Heart right ventricle (tissue), 16 donors: ENCODE data around the gene CHRM5. TPM values are rescaled to one million over a fixed set of nuclear protein-coding genes. Genes with fewer than 3 reads are reported as not detected.
"Not testable (repeated sequence)": the region's sequence is repeated elsewhere in the genome, so short reads cannot be mapped to it uniquely, and the experiment has no call there.

Source experiments
- ATAC-seq, 8 donors: fragments of 200-7000 bp; cut with Tn5 transposase; one replicate each; pipeline ENCODE4 v1.9.1; 2020; ENCODE audit warnings: mild to moderate bottlenecking in 8 of 8, moderate library complexity in 8 of 8, moderate number of reproducible peaks in 1 of 8
- DNase-seq, 2 donors: peaks; one replicate each; pipeline ENCODE4 v3.0.0-alpha.2; 2020
- H3K27ac ChIP-seq, 10 donors: fragments of 200-600 bp; sonication (generic) in 2 of 10; one replicate each; pipeline versions ENCODE4 v1.5.0 to v1.8.0; 2020 to 2022; ENCODE audit warnings: mild to moderate bottlenecking in 3 of 10
- H3K27me3 ChIP-seq, 7 donors: fragments of 200-600 bp; one replicate each; pipeline ENCODE4 v1.8.0; 2021 to 2022; ENCODE audit warnings: mild to moderate bottlenecking in 2 of 7
- H3K36me3 ChIP-seq, 9 donors: fragments of 200-600 bp; sonication (generic) in 1 of 9; one replicate each; pipeline versions ENCODE4 v1.5.0 to v1.8.0; 2020 to 2022; ENCODE audit warnings: mild to moderate bottlenecking in 2 of 9
- H3K4me1 ChIP-seq, 9 donors: fragments of 200-600 bp; sonication (generic) in 1 of 9; one replicate each; pipeline versions ENCODE4 v1.5.0 to v1.8.0; 2020 to 2022; ENCODE audit warnings: mild to moderate bottlenecking in 4 of 9
- H3K4me3 ChIP-seq, 10 donors: fragments of 200-600 bp; sonication (generic) in 2 of 10; one replicate each; pipeline versions ENCODE4 v1.5.0 to v1.8.0; 2020 to 2022; ENCODE audit warnings: mild to moderate bottlenecking in 7 of 10, moderate library complexity in 2 of 10
- H3K9me3 ChIP-seq, 11 donors: fragments of 200-600 bp in 10 of 11; sonication (generic) in 2 of 11; one replicate each; pipeline versions ENCODE4 v1.5.0 to v1.8.0; 2013 to 2022; ENCODE audit warnings: mild to moderate bottlenecking in 2 of 11, control low read depth in 1 of 11, moderate library complexity in 1 of 11
- CTCF ChIP-seq, 9 donors: fragments of 200-600 bp; sonication (generic) in 2 of 9; IDR thresholded peaks; one replicate each; pipeline versions ENCODE4 v1.5.0 to v1.8.0; 2021 to 2022; ENCODE audit warnings: antibody characterized with exemption in 9 of 9, mild to moderate bottlenecking in 5 of 9, moderate library complexity in 1 of 9
- WGBS, 2 donors: extraction: QIAGEN DNeasy Blood & Tissue Kit; methylation state at CpG; one replicate each; pipeline ENCODE4 v1.1.7; 2013; ENCODE audit warnings: inconsistent platforms in 1 of 2; 5-methylcytosine and 5-hydroxymethylcytosine counted together
- intact Hi-C, 10 donors: fragments of 100-400 bp; cut with DNase I; formaldehyde crosslinking; loops; one replicate each; pipeline versions ENCODE4 v1.11.1 to v1.14.2; 2022
- polyA plus RNA-seq, 2 donors: library from polyadenylated mRNA; stranded (reverse); fragments of 200-250 nt; gene quantifications; one replicate each; pipeline ENCODE4 v1.2.3, GENCODE V29; 2013
- total RNA-seq, 10 donors: library from RNA; stranded (reverse); fragmentation: NEBNext Ultra II Directional in 3 of 10; extraction: Animal tissue kit (Norgen Biotek cat#: 25700) in 3 of 10; gene quantifications; one replicate each; pipeline versions ENCODE4 v1.2.1 to v1.2.4, GENCODE V29; 2021 to 2023
- donor health status: Arrhythmogenic right ventricular cardiomyopathy.
- donor health status: ischemic (EF 13 %, LVEDD 7.1; RV severe dilation, severe dysfunction).
- donor health status: healthy with polysubstance abuse.
- donor health status: DM: no; HTN: yes; CAD: no.
- donor health status: DM: no; HTN: no; CAD: no.
- donor health status: ischemic (EF 25% LVEDD 6.9; RV normal size, moderate dysfunction).
- donor health status: ischemic (EF 25% LVEDD 5.7; RV mildly dilated, moderate dysfunction).
- donor health status: healthy.
- donor health status: DM: yes; HTN: yes; CAD: no.
- donor health status: Ischemic cardiomyopathy.
- donor health status: ischemic (EF 35%, LVEDD 5.7; RV mildly dilated, moderate dysfunction).
- donor health status: nonischemic (EF 11% LVEDD 7.7; RV severe dilation, severe dysfunction).
- donor health status: DM: yes; HTN: yes; CAD: no.
- donor health status: PGD.
- donor health status: ischemic (EF 29% LVEDD 5.4; RV normal size, mild dysfunction).
- donor health status: nonischemic (EF 23%, LVEDD 6.1; RV moderate dilation, normal function).

CHRM5 gene
- total and polyA plus RNA-seq, 12 donors, result not detected

- TF ChIP-seq CTCF (IDR thresholded peaks at IDR 0.05), result no peak
- 67% methylated on average over 3 of the region's 3 CpGs for WGBS, 2 donors
- Histone ChIP-seq H3K27ac (no peak overlapping the region), H3K9me3 (no peaks in the 10 kb centered on the region), H3K27me3 (no peaks in the 10 kb centered on the region), H3K36me3 (no peaks in the 10 kb centered on the region), H3K4me3 (no peak overlapping the region), H3K4me1 (peaks cover 0 to 6% (median 0%) of the 10 kb centered on the region in 9 donors)
- no peak for DNase-seq
- intact Hi-C loops, result no loop called here
- no peak for ATAC-seq
Observed at GRCh38 chr15:33985751-33986150, 17.5 kb downstream of the CHRM5 start.

GRCh38 chr15:33987444-33987843 is 19.1 kb downstream of the CHRM5 start:
- no peaks in the 10 kb centered on the region for H3K36me3 ChIP-seq
- H3K4me3 ChIP-seq, result no peak overlapping the region
- H3K9me3 ChIP-seq, result no peaks in the 10 kb centered on the region
- H3K27me3 ChIP-seq, result no peaks in the 10 kb centered on the region
- H3K27ac ChIP-seq, result no peak overlapping the region
- intact Hi-C loops, result no loop called here
- TF ChIP-seq CTCF (IDR thresholded peaks at IDR 0.05), result no peak
- H3K4me1 ChIP-seq, result peaks cover 0 to 6% (median 0%) of the 10 kb centered on the region in 9 donors
- no peak for ATAC-seq
- DNase-seq, result no peak
- 97 to 98% methylated on average over 3 of the region's 3 CpGs for WGBS, 2 donors

- no peak for TF ChIP-seq CTCF (IDR thresholded peaks at IDR 0.05)
- no peak overlapping the region for H3K4me3 ChIP-seq
- DNase-seq (no peak), ATAC-seq (no peak)
- H3K27ac ChIP-seq, result no peak overlapping the region
- H3K36me3 ChIP-seq, result no peaks in the 10 kb centered on the region
- intact Hi-C loops, result no loop called here
- peaks cover 0 to 6% (median 0%) of the 10 kb centered on the region in 9 donors for H3K4me1 ChIP-seq
- H3K27me3 ChIP-seq, result no peaks in the 10 kb centered on the region
- H3K9me3 ChIP-seq, result no peaks in the 10 kb centered on the region
- WGBS, 2 donors, result 92 to 93% methylated on average over 4 of the region's 4 CpGs
Observed at GRCh38 chr15:33988384-33988783, 20.1 kb downstream of the CHRM5 start.

GRCh38 chr15:33994005-33994615 is 25.8 kb downstream of the CHRM5 start:
- DNase-seq (no peak), ATAC-seq (no peak)
- Histone ChIP-seq H3K9me3 (no peaks in the 10 kb centered on the region), H3K4me3 (no peak overlapping the region), H3K36me3 (no peaks in the 10 kb centered on the region), H3K4me1 (peaks cover 0 to 4% (median 0%) of the 10 kb centered on the region in 9 donors), H3K27ac (no peak overlapping the region), H3K27me3 (no peaks in the 10 kb centered on the region)
- WGBS, 2 donors, result 82 to 89% methylated on average over 9 of the region's 9 CpGs
- TF ChIP-seq CTCF (IDR thresholded peaks at IDR 0.05), result peak in 4 of 9 donors; percentile 15 to 33 (median 26)
- intact Hi-C loops, result no loop called here

- WGBS, 2 donors, result 95 to 98% methylated on average over 10 of the region's 10 CpGs
- intact Hi-C loops, H3K36me3 ChIP-seq, H3K9me3 ChIP-seq, DNase-seq, ATAC-seq, H3K27me3 ChIP-seq, H3K4me3 ChIP-seq, H3K27ac ChIP-seq, H3K4me1 ChIP-seq: not testable (repeated sequence)
Observed at GRCh38 chr15:33995666-33996065, 27.4 kb downstream of the CHRM5 start.
